Measurements from ENCODE around the gene CCT8.

- no peak for TF ChIP-seq CTCF (IDR thresholded peaks at IDR 0.05)
- TF ChIP-seq POLR2A (IDR thresholded peaks at IDR 0.05), result no peak
Observed at GRCh38 chr21:29084372-29084771, 10.9 kb upstream of the CCT8 start.

Data from prostate gland (tissue), 2 donors.